ENCODE data around the gene CPVL.

- TF ChIP-seq CTCF (IDR thresholded peaks at IDR 0.05), result no peak
- no peak for TF ChIP-seq POLR2A (IDR thresholded peaks at IDR 0.05)
These were observed 188.5 kb downstream of the CPVL start for GRCh38 chr7:28957751-28958234.

Data from prostate gland (tissue), 2 donors.